B cell (primary cell): ENCODE results near the gene CCND1. TPM values are rescaled to one million over a fixed set of nuclear protein-coding genes. Genes with fewer than 3 reads are reported as not detected.

Experiments used
- ATAC-seq: fragments of 200-7000 bp; cut with Tn5 transposase; one replicate; pipeline ENCODE4 v1.10.0; 2021; ENCODE audit warnings: low read depth, mild to moderate bottlenecking, moderate number of reproducible peaks, moderate library complexity
- CTCF ChIA-PET: fragments of 350-600 bp; sonication (Branson Sonifier 250); formaldehyde crosslinking; loops from one replicate; lab custom pipeline; 2021; ENCODE audit warnings: antibody characterized with exemption, inconsistent platforms; lab: Charles Lee
- POLR2A ChIA-PET: fragments of 350-600 bp; sonication (Branson Sonifier 250); formaldehyde crosslinking; loops from one replicate; lab custom pipeline; 2021; ENCODE audit warnings: antibody characterized with exemption; lab: Charles Lee
- DNase-seq: peaks from one replicate; pipeline ENCODE4 v3.0.0; 2013
- H2AFZ ChIP-seq: 2 replicates; pipeline ENCODE4 v1.6.1; 2012; ENCODE audit warnings: mild to moderate bottlenecking, low read depth, low read length; ENCODE audit not compliant: insufficient read depth, poor library complexity, severe bottlenecking
- H3K27ac ChIP-seq, 2 donors: 1 replicate in 1 of 2; 2 replicates in 1 of 2; pipeline ENCODE4 v1.5.1; 2012 to 2013; ENCODE audit warnings: low read length in 2 of 2, mild to moderate bottlenecking in 2 of 2, moderate library complexity in 1 of 2
- H3K27me3 ChIP-seq, 4 experiments: fragments of 200-600 bp in 1 of 4; sonication (generic) in 1 of 4; replicated peaks in 1 of 4; 1 replicate in 2 of 4; 2 replicates in 2 of 4; pipeline versions ENCODE4 v1.6.1 to v1.7.0; 2013 to 2016; ENCODE audit warnings: low read length in 3 of 4, mild to moderate bottlenecking in 2 of 4, mixed read lengths in 1 of 4, moderate library complexity in 1 of 4; ENCODE audit not compliant: insufficient read depth in 4 of 4, control insufficient read depth in 3 of 4; ENCODE audit errors: control extremely low read depth in 1 of 4
- H3K36me3 ChIP-seq, 2 experiments: replicated peaks in 1 of 2; 1 replicate in 1 of 2; 2 replicates in 1 of 2; pipeline versions ENCODE4 v1.6.1 to v1.7.1; 2013; ENCODE audit warnings: low read length in 1 of 2; ENCODE audit not compliant: insufficient read depth in 2 of 2, control insufficient read depth in 1 of 2; ENCODE audit errors: control extremely low read depth in 1 of 2, extremely low read depth in 1 of 2
- H3K4me1 ChIP-seq, 2 donors: fragments of 200-600 bp in 1 of 2; sonication (generic) in 1 of 2; 1 replicate in 1 of 2; 2 replicates in 1 of 2; pipeline versions ENCODE4 v1.5.1 to v1.6.1; 2013 to 2017; ENCODE audit warnings: low read length in 2 of 2; ENCODE audit not compliant: control insufficient read depth in 2 of 2, insufficient read depth in 2 of 2
- H3K4me2 ChIP-seq: replicated peaks from 2 replicates; pipeline ENCODE3; 2012; ENCODE audit warnings: mild to moderate bottlenecking, low read depth, low read length; ENCODE audit not compliant: poor library complexity, severe bottlenecking
- H3K4me3 ChIP-seq, 5 experiments: fragments of 200-600 bp in 1 of 5; sonication (generic) in 1 of 5; 1 replicate in 3 of 5; 2 replicates in 2 of 5; pipeline versions ENCODE4 v1.5.1 to v1.7.0; 2011 to 2016; ENCODE audit warnings: low read length in 4 of 5, mild to moderate bottlenecking in 4 of 5, low read depth in 2 of 5, control low read depth in 1 of 5, moderate library complexity in 1 of 5; ENCODE audit not compliant: insufficient read depth in 1 of 5; ENCODE audit errors: control extremely low read depth in 1 of 5, extremely low read depth in 1 of 5
- H3K79me2 ChIP-seq: fragments of 200-600 bp; sonication (generic); one replicate; pipeline ENCODE4 v1.6.0; 2016; ENCODE audit warnings: low read length; ENCODE audit not compliant: control insufficient read depth, insufficient read depth
- H3K9ac ChIP-seq: fragments of 200-600 bp; sonication (generic); 2 replicates; pipeline ENCODE4 v1.6.1; 2017; ENCODE audit warnings: mild to moderate bottlenecking, low read length, moderate library complexity
- H3K9me3 ChIP-seq, 3 donors: one replicate each; pipeline versions ENCODE4 v1.6.1 to v1.7.1; 2013; ENCODE audit warnings: low read length in 2 of 3; ENCODE audit not compliant: control insufficient read depth in 2 of 3, insufficient read depth in 1 of 3; ENCODE audit errors: control extremely low read depth in 1 of 3
- H4K20me1 ChIP-seq: 2 replicates; pipeline ENCODE4 v1.6.0; 2012; ENCODE audit warnings: mild to moderate bottlenecking, low read length; ENCODE audit not compliant: insufficient read depth, control insufficient read depth, poor library complexity, severe bottlenecking
- H3K27ac Mint-ChIP-seq: one replicate; pipeline ENCODE4 v1.8.0; 2021; ENCODE audit warnings: mixed read lengths
- H3K27me3 Mint-ChIP-seq: one replicate; pipeline ENCODE4 v1.8.0; 2021; ENCODE audit warnings: mixed read lengths
- H3K4me1 Mint-ChIP-seq: one replicate; pipeline ENCODE4 v1.8.0; 2021; ENCODE audit warnings: mixed read lengths
- H3K4me3 Mint-ChIP-seq: one replicate; pipeline ENCODE4 v1.8.0; 2021; ENCODE audit warnings: mixed read lengths
- H3K9me3 Mint-ChIP-seq: one replicate; pipeline ENCODE4 v1.8.0; 2022; ENCODE audit warnings: mixed read lengths; ENCODE audit not compliant: insufficient read depth
- CTCF ChIP-seq: fragments of 200-600 bp; IDR thresholded peaks from one replicate; pipeline ENCODE4 v1.8.0; 2022; ENCODE audit warnings: antibody characterized with exemption, mild to moderate bottlenecking
- EZH2 ChIP-seq: IDR thresholded peaks from 2 replicates; pipeline ENCODE4 v1.6.1; 2012; ENCODE audit warnings: borderline replicate concordance, low read depth, mild to moderate bottlenecking, moderate library complexity, low read length; ENCODE audit not compliant: insufficient read depth, poor library complexity, severe bottlenecking
- WGBS: methylation state at CpG from one replicate; pipeline ENCODE4 v1.1.5; 2013; ENCODE audit warnings: missing lambda C conversion rate; ENCODE audit not compliant: insufficient coverage; 5-methylcytosine and 5-hydroxymethylcytosine counted together
- intact Hi-C: fragments of 100-400 bp; cut with micrococcal nuclease; formaldehyde crosslinking; loops from one replicate; pipeline ENCODE4 v1.10.0; 2022
- polyA plus RNA-seq: library from polyadenylated mRNA; depleted of rRNA; stranded (reverse); fragments of >200 nt; gene quantifications from 2 replicates; pipeline ENCODE4 v1.2.3, GENCODE V29; 2012
- total RNA-seq, 2 donors: library from RNA; stranded (reverse); fragments of 120-200 nt in 1 of 2; gene quantifications; 1 replicate in 1 of 2; 2 replicates in 1 of 2; pipeline versions ENCODE4 v1.2.3 to v1.2.4, GENCODE V29; 2013 to 2022

The CCND1 gene
- total and polyA plus RNA-seq, 2 donors (not counting 1 experiment from before 2014, with no cell fraction given) = 4.9 to 8.8 TPM

GRCh38 chr11:69634069-69634468 lies 6.9 kb upstream of the CCND1 start:
- H3K27ac Mint-ChIP-seq = no peak overlapping the region
- CTCF ChIA-PET = no interaction called here
- no peak overlapping the region for H3K9ac ChIP-seq
- H3K4me1 Mint-ChIP-seq = peaks cover 17% of the 10 kb centered on the region
- TF ChIP-seq CTCF (no peak), EZH2 (no peak)
- H3K4me3 ChIP-seq = no peak overlapping the region
- H2AFZ ChIP-seq = no peak overlapping the region
- H3K4me2 ChIP-seq = no peak overlapping the region
- DNase-seq (no peak), ATAC-seq (no peak)
- peaks cover 0 to 40% (median 27%) of the 10 kb centered on the region in 4 experiments for H3K27me3 ChIP-seq
- intact Hi-C loops = no loop called here
- H4K20me1 ChIP-seq = no peaks in the 10 kb centered on the region
- no peaks in the 10 kb centered on the region for H3K79me2 ChIP-seq
- H3K9me3 ChIP-seq = peaks cover 0 to 39% (median 13%) of the 10 kb centered on the region in 3 donors
- no peaks in the 10 kb centered on the region for H3K9me3 Mint-ChIP-seq
- H3K27ac ChIP-seq = no peak overlapping the region
- H3K4me1 ChIP-seq = peaks cover 25 to 26% of the 10 kb centered on the region in 2 donors
- no peaks in the 10 kb centered on the region for H3K36me3 ChIP-seq
- H3K27me3 Mint-ChIP-seq = peaks cover 43% of the 10 kb centered on the region
- H3K4me3 Mint-ChIP-seq = no peak overlapping the region
- WGBS = 92% methylated on average over 4 of the region's 6 CpGs
- POLR2A ChIA-PET = no interaction called here

- no peaks in the 10 kb centered on the region for H4K20me1 ChIP-seq
- peaks cover 30 to 32% of the 10 kb centered on the region in 2 donors for H3K4me1 ChIP-seq
- Mint-ChIP-seq H3K4me1 (peaks cover 21% of the 10 kb centered on the region), H3K4me3 (no peak overlapping the region), H3K27ac (no peak overlapping the region), H3K27me3 (peaks cover 41% of the 10 kb centered on the region), H3K9me3 (no peaks in the 10 kb centered on the region)
- WGBS = 83% methylated on average over 6 of the region's 7 CpGs
- intact Hi-C loops = no loop called here
- H3K79me2 ChIP-seq = no peaks in the 10 kb centered on the region
- H3K27ac ChIP-seq = no peak overlapping the region
- H3K9ac ChIP-seq = no peak overlapping the region
- no peak overlapping the region for H2AFZ ChIP-seq
- POLR2A ChIA-PET = no interaction called here
- DNase-seq (no peak), ATAC-seq (no peak)
- peaks cover 0 to 34% (median 9%) of the 10 kb centered on the region in 3 donors for H3K9me3 ChIP-seq
- H3K4me2 ChIP-seq = no peak overlapping the region
- peaks cover 0 to 42% (median 28%) of the 10 kb centered on the region in 4 experiments for H3K27me3 ChIP-seq
- CTCF ChIA-PET = no interaction called here
- H3K36me3 ChIP-seq = no peaks in the 10 kb centered on the region
- H3K4me3 ChIP-seq = no peak overlapping the region
- TF ChIP-seq EZH2 (no peak), CTCF (no peak)
Measured at GRCh38 chr11:69634590-69634989, 6.4 kb upstream of the CCND1 start.
